ENCODE data around the gene COL10A1.

The COL10A1 gene

DNA sequence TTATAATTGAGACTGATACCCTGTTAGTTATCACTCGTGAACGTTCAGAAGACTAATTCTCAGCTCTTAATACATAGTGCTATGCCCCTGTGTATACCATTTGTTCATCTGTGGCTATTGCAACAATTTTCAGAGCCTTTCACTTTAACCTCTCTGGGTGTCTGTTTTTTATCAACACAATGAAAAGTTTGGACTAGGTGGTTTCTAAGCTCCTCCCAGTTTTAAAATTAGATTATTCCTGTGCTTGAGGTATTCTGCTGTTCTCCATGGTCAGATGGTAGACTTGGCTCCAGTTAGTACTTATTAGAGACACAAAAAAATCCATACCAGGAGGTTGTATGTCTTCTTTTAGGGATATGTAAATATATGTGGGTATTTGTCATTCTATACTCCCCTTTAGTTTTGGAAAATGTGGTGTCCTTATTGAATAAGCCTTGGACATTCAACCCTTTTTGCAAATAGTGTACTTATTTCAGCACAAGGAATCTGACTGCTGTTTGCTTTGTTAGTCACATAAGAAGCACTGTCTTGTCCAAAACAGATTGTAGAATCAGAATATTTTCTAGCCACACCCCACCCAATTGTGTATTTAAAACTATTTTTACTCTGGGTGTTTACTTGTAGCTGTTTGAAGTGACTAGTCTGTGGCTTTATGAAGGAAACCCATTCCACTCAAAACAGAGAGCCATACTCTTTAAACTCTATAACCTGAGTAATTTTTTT, 2.0 kb upstream of the COL10A1 start (continued):
- TF ChIP-seq, protein P1, sequence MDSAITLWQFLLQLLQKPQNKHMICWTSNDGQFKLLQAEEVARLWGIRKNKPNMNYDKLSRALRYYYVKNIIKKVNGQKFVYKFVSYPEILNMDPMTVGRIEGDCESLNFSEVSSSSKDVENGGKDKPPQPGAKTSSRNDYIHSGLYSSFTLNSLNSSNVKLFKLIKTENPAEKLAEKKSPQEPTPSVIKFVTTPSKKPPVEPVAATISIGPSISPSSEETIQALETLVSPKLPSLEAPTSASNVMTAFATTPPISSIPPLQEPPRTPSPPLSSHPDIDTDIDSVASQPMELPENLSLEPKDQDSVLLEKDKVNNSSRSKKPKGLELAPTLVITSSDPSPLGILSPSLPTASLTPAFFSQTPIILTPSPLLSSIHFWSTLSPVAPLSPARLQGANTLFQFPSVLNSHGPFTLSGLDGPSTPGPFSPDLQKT (IDR thresholded peaks at IDR 0.05; ENCODE audit: borderline replicate concordance, low read depth, low read length), result no peak
- TF ChIP-seq, protein P2, sequence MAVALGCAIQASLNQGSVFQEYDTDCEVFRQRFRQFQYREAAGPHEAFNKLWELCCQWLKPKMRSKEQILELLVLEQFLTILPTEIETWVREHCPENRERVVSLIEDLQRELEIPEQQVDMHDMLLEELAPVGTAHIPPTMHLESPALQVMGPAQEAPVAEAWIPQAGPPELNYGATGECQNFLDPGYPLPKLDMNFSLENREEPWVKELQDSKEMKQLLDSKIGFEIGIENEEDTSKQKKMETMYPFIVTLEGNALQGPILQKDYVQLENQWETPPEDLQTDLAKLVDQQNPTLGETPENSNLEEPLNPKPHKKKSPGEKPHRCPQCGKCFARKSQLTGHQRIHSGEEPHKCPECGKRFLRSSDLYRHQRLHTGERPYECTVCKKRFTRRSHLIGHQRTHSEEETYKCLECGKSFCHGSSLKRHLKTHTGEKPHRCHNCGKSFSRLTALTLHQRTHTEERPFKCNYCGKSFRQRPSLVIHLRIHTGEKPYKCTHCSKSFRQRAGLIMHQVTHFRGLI (tag by site-specific recombination; IDR thresholded peaks at IDR 0.05), result no peak
- TF ChIP-seq, protein P3, sequence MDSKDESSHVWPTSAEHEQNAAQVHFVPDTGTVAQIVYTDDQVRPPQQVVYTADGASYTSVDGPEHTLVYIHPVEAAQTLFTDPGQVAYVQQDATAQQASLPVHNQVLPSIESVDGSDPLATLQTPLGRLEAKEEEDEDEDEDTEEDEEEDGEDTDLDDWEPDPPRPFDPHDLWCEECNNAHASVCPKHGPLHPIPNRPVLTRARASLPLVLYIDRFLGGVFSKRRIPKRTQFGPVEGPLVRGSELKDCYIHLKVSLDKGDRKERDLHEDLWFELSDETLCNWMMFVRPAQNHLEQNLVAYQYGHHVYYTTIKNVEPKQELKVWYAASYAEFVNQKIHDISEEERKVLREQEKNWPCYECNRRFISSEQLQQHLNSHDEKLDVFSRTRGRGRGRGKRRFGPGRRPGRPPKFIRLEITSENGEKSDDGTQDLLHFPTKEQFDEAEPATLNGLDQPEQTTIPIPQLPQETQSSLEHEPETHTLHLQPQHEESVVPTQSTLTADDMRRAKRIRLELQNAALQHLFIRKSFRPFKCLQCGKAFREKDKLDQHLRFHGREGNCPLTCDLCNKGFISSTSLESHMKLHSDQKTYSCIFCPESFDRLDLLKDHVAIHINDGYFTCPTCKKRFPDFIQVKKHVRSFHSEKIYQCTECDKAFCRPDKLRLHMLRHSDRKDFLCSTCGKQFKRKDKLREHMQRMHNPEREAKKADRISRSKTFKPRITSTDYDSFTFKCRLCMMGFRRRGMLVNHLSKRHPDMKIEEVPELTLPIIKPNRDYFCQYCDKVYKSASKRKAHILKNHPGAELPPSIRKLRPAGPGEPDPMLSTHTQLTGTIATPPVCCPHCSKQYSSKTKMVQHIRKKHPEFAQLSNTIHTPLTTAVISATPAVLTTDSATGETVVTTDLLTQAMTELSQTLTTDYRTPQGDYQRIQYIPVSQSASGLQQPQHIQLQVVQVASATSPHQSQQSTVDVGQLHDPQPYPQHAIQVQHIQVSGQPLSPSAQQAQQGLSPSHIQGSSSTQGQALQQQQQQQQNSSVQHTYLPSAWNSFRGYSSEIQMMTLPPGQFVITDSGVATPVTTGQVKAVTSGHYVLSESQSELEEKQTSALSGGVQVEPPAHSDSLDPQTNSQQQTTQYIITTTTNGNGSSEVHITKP (tag by site-specific recombination; IDR thresholded peaks at IDR 0.05), result no peak

DNA sequence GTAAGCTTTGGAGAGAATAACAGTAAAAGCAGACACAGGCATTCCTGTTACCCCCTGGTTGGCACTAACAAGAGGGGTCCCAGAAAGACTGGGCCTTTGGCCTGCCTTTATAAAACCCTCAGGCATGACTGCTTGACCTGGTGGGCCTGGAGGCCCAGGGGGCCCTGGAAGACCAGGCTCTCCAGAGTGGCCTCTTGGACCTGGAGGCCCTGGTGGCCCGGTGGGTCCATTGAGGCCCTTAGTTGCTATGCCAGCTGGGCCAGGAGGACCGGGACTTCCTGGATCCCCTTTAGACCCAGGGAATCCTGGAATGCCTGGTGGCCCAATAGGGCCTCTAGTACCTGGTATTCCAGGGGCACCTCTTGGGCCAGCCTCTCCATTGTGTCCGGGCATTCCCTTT, 5.5 kb downstream of the COL10A1 start:
- H3K4me3 ChIP-seq (ENCODE audit: low read depth, low read length), result no peak overlapping the region
- CTCF ChIA-PET, result interaction anchor here (0.9 to 5.6 kb wide), 2 partner anchors 8 to 10 kb away, joined by 3 to 53 read pairs; no protein-coding TSS in a partner anchor
- H3K9me3 ChIP-seq (ENCODE audit: control insufficient read depth, insufficient read depth, low read depth, low read length), result no peaks in the 10 kb centered on the region
- TF ChIP-seq, protein P4, sequence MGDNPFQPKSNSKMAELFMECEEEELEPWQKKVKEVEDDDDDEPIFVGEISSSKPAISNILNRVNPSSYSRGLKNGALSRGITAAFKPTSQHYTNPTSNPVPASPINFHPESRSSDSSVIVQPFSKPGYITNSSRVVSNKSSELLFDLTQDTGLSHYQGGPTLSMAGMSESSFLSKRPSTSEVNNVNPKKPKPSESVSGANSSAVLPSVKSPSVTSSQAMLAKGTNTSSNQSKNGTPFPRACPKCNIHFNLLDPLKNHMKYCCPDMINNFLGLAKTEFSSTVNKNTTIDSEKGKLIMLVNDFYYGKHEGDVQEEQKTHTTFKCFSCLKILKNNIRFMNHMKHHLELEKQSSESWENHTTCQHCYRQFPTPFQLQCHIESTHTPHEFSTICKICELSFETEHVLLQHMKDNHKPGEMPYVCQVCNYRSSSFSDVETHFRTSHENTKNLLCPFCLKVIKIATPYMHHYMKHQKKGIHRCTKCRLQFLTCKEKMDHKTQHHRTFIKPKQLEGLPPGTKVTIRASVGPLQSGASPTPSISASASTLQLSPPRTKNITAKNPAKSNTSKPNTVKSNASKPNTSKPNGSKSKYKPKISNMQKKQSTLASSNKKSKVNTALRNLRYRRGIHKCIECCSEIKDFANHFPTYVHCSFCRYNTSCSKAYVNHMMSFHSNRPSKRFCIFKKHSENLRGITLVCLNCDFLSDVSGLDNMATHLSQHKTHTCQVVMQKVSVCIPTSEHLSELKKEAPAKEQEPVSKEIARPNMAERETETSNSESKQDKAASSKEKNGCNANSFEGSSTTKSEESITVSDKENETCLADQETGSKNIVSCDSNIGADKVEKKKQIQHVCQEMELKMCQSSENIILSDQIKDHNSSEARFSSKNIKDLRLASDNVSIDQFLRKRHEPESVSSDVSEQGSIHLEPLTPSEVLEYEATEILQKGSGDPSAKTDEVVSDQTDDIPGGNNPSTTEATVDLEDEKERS (tag by site-specific recombination; IDR thresholded peaks at IDR 0.05), result no peak
- TF ChIP-seq ZNF549 (tag by site-specific recombination; IDR thresholded peaks at IDR 0.05) (no peak), ZNF292 (tag by site-specific recombination; IDR thresholded peaks at IDR 0.05; ENCODE audit: borderline replicate concordance, low read depth) (no peak)
- peaks cover 7 to 27% of the 10 kb centered on the region in 2 experiments; a peak in 2 of 3 replicates for H3K36me3 ChIP-seq (ENCODE audit: control insufficient read depth in 2 of 2, insufficient read depth in 1 of 2, low read length in 2 of 2)
- POLR2A ChIA-PET, result no interaction called here
- no peak overlapping the region for H3K27ac ChIP-seq (ENCODE audit: extremely low read depth, low read depth, low read length)
- H3K4me1 ChIP-seq (ENCODE audit: control insufficient read depth, insufficient read depth, low read length), result no peaks in the 10 kb centered on the region

DNA sequence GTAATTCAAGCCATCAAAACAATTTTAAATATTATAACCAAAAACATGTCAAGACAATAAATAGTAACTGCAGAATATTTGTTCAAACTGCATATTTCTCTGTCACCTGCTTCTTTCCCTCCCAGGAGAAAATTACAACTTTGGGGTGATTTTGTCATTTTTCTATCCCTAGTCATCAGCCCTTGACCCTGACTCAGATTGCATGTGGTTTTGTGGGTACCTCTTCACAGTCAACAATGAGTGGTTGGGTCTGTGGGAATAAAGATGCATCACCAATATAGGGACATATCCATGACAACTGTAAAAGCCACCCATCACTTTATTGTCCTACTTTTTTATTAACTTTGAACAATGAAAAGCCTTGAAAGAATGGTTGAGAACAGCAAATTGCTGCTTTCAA, 7.3 kb downstream of the COL10A1 start:
- Histone ChIP-seq H3K27ac (ENCODE audit: extremely low read depth, low read depth, low read length) (no peak overlapping the region), H3K4me1 (ENCODE audit: control insufficient read depth, insufficient read depth, low read length) (no peaks in the 10 kb centered on the region), H3K36me3 (ENCODE audit: control insufficient read depth in 2 of 2, insufficient read depth in 1 of 2, low read length in 2 of 2) (peaks cover 7 to 42% of the 10 kb centered on the region in 2 experiments), H3K9me3 (ENCODE audit: control insufficient read depth, insufficient read depth, low read depth, low read length) (no peaks in the 10 kb centered on the region), H3K4me3 (ENCODE audit: low read depth, low read length) (no peak overlapping the region)
- CTCF ChIA-PET, result interaction anchor here (0.6 to 2.4 kb wide), 3 partner anchors 22 to 1183 kb away, joined by 3 to 10 read pairs (median 3); no protein-coding TSS in a partner anchor
- TF ChIP-seq, protein P5, sequence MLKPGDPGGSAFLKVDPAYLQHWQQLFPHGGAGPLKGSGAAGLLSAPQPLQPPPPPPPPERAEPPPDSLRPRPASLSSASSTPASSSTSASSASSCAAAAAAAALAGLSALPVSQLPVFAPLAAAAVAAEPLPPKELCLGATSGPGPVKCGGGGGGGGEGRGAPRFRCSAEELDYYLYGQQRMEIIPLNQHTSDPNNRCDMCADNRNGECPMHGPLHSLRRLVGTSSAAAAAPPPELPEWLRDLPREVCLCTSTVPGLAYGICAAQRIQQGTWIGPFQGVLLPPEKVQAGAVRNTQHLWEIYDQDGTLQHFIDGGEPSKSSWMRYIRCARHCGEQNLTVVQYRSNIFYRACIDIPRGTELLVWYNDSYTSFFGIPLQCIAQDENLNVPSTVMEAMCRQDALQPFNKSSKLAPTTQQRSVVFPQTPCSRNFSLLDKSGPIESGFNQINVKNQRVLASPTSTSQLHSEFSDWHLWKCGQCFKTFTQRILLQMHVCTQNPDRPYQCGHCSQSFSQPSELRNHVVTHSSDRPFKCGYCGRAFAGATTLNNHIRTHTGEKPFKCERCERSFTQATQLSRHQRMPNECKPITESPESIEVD (tag by site-specific recombination; IDR thresholded peaks at IDR 0.05), result no peak
- TF ChIP-seq, protein P6, sequence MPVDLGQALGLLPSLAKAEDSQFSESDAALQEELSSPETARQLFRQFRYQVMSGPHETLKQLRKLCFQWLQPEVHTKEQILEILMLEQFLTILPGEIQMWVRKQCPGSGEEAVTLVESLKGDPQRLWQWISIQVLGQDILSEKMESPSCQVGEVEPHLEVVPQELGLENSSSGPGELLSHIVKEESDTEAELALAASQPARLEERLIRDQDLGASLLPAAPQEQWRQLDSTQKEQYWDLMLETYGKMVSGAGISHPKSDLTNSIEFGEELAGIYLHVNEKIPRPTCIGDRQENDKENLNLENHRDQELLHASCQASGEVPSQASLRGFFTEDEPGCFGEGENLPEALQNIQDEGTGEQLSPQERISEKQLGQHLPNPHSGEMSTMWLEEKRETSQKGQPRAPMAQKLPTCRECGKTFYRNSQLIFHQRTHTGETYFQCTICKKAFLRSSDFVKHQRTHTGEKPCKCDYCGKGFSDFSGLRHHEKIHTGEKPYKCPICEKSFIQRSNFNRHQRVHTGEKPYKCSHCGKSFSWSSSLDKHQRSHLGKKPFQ (tag by site-specific recombination; IDR thresholded peaks at IDR 0.05), result no peak
- TF ChIP-seq ZNF677 (tag by site-specific recombination; IDR thresholded peaks at IDR 0.05) (no peak), ZFP37 (tag by site-specific recombination; IDR thresholded peaks at IDR 0.05) (no peak), ZNF792 (tag by site-specific recombination; IDR thresholded peaks at IDR 0.05) (no peak), TCF7L2 (IDR thresholded peaks at IDR 0.05; ENCODE audit: borderline replicate concordance, low read depth, low read length) (no peak), KLF9 (tag by site-specific recombination; IDR thresholded peaks at IDR 0.05; ENCODE audit: low read depth) (no peak)
- POLR2A ChIA-PET, result no interaction called here

All from HEK293 (cell line).